Stimulated activated CD4-positive, alpha-beta T cell treated with anti-CD3 and anti-CD28 coated beads, TNF-alpha, amount 100 ng/mL, for 1 hour (primary cell): ENCODE data around the gene POLE3.
"Not testable (repeated sequence)": the region's sequence is repeated elsewhere in the genome, so short reads cannot be mapped to it uniquely, and the experiment has no call there.

Source experiments
- DNase-seq, 3 donors: peaks; one replicate each; pipeline ENCODE4 v3.0.0-alpha.2; 2020; ENCODE audit warnings: low read depth in 3 of 3, low spot score in 1 of 3

The POLE3 gene, protein sequence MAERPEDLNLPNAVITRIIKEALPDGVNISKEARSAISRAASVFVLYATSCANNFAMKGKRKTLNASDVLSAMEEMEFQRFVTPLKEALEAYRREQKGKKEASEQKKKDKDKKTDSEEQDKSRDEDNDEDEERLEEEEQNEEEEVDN

DNA sequence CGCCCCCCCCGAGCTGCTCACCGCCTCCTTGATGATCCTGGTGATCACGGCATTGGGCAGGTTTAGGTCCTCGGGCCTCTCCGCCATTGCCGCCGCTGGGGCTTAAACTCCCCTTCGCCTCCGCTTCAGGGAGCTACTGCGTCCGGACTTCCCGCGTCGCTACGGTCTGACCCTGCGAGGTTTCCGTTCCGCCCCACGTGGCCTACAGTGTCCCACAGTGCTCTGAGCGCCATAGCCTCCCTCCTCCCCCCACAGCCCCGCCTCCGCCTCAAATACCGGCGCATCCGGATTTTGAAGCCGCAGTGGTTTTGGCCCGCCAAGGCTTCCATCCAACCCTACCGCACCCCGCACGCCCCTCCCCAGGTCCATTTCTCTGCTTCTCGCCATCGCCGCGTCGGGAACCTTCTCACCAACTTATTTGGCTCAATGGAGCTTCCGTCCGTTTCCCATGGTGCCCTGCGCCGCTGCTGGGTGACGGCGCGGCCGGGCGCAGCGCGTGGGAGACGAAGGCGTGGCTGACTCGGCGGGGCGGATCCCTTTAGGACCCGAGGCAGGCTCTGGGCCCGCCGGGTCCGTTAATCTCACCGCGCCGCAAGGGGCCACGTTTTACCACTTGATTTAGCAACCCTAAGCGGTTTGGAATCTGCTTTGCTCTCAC is at the start of gene POLE3, which contains the start of gene C9orf43:
Gene POLE3, minus strand, starts transcription at position 469 of the 658 bp plus-strand sequence. Its CDS starts 382 bp downstream, at position 87.
Gene C9orf43, plus strand, starts transcription at position 541 of the 658 bp plus-strand sequence. CDS start 2,747 bp downstream, outside the sequence.
- DNase-seq: peak; percentile 76 to 93 (median 83)

DNA sequence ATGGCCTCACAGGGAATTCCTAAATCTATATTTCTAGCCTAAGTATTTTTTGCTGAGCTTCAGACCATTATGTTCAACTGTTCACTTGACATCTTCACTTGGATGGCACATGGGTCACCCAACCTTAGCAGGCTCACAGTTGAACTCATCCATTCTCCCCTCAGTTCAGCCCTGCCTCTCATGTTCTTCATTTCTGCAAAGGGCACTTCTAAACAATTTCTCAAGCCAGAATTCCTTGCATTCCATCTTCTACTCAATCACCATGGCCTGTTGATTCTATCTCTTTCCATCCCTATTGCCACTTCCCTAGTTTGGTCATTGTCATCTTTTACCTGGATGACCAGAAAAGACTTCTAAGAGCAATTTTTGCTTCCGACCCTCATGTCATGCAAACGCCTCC is 45.8 kb upstream of the POLE3 start:
- DNase-seq: no peak

DNA sequence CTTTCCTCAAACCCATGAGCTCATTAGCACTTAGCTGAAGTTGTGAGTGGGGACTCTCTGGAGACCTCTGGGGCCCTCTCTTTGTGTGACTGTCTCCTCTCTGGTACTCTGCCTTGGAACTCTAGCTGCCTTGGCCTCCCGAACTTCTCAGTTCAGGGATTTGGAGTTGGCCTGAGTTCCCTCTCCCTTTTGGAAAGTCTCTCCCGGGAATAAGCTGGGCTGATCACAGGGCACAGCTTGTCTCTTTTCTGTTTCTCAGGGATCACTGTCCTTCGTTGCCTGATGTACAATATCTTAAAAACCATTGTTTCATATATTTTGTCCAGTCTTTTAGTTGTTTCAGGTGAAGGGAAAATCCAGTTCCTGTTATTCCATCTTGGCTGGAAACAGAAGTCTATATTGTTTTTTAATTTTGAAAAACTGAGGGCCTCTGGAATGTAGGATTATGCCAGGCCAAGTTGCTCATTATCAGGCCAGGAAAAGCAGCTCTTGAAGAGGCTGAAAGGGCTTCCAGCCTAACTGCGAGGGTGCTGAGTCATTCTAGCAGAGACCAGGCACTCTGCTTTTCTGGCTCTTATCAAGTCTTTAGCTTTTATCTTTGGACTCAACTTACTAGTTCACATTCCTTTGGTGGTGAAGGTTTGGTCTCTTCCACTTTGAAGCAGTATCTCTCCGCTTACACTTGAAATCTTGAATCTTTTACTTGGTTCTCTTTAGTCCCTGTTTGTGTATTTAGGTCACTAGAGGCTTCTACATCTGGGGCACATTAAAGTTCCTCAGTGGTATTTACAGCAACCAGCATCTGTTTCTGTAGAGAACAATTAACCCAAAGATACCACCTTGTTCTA is 44.7 kb upstream of the POLE3 start:
- DNase-seq: no peak

DNA sequence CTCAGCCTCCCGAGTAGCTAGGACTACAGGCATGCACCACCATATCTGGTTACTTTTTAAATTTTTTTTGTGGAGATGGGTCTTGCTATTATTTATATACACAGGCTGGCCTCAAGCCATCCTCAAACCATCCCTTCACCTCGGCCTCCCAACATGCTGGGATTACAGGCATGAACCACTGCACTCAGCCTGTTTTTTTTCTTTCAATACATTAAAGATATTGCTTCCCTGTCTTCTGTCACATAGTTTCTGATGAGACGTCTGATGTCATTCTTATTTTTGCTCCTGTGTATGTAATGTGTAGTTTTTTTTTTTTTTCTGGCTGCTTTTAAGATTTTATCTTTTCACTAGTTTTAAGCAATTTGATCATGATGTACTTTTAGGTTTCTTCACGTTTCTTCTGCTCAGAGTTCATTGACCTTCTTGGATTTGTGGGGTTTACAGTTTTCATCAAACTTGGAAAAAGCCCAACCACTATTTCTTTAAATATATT is 41.7 kb upstream of the POLE3 start:
- DNase-seq: no peak

DNA sequence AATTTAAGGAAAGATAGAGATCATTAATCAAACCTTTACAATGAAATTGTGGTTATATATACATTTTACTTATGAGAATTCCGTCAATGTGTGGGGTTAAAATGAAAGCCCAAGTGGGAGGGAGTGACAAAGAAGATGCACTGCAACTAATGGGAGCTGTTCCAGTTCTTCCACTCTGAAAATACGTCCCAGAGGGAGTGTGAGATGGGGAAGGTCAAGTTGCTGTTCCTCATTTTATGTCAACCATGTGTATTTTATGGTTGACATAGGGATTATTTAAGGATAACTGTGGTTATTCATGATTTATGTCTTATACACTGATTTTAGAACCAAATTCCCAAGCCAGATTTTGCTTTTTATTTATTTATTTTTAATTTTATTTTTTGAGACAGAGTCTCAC is 38.9 kb upstream of the POLE3 start:
- DNase-seq: no peak

DNA sequence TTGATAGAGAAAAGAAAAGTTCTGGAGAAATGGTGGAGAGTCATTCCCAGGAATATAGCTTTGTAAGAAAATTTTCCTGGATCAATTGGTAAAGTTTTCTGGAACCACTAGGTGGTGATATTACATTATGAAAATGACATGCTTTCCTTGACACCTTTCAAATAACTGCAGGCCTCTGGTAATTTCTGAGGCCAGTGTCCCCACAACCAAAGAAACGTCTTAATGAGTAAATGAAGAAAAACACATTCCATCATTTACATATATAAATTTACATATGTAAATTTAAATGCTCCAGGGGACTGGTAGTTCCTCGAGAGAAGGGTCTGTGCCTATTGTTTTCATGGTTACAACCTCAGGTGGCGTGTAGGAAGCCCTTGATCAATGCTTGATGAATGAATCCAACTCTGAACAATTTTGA is 35.9 kb upstream of the POLE3 start:
- DNase-seq: no peak

DNA sequence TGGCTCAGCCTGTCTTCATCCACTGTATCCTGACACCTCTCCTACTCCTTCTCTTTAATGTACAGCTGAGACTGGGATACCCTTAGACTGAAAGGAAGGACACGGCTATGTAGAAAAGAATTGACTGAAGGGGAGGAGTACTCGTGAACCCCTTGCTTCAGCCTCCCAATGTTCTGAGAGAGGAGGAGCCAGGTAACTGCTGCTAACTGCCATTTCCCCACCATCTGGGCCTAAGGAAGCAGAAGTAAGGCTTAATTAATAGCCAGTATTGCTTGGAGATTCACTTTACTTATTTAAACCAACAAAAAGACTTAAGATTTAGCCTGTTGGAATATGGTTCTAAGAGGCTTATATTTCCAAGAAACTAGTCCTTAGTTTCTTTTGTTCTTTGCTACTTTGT is 34.3 kb upstream of the POLE3 start:
- DNase-seq: no peak

DNA sequence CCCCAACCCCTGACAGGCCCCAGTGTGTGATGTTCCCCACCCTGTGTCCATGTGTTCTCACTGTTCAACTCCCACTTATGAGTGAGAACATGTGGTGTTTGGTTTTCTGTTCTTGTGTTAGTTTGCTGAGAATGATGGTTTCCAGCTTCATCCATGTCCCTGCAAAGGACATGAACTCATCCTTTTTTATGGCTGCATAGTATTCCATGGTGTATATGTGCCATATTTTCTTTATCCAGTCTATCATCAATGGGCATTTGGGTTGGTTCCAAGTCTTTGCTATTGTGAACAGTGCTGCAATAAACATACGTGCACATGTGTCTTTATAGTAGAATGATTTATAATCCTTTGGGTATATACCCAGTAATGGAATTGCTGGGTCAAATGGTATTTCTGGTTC is 27.2 kb upstream of the POLE3 start:
- DNase-seq: not testable (repeated sequence)

DNA sequence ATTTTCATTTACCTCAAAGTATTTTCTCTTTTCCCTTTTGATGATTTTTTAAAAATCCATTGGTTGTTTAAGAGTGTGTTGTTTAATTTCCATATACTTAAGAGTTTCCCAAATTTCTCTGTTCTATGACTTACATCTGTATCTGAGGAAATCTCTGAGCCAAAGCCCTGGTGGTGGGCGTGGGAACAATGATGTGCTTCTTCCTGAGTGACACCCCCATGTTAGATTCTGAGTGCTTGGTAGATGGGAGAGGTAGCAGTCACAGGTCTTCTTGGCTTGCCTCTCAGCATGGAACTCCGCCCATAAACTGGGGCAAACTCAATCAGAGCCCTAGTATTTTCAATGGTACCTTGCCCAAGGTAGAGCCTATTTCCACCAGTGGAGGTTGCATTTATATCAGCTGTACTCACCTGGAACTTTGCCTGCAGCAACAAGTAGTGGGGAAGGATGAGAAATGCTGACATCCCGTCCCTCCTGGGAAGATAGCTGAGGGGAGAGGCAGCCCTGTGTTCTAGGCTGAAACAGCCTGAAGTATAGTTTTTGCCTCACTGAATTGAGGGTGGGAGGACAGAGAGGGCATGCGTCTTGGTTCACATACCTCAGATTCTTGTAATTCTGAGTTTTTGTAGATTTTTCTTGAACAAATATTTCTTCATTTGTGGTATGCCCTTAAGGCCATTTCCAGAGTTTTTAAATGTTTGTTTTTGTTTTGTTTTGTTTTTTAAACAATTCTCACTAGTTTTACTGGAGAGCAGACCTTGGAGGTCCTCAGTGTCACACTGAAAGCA is 26.4 kb upstream of the POLE3 start:
- no peak for DNase-seq

DNA sequence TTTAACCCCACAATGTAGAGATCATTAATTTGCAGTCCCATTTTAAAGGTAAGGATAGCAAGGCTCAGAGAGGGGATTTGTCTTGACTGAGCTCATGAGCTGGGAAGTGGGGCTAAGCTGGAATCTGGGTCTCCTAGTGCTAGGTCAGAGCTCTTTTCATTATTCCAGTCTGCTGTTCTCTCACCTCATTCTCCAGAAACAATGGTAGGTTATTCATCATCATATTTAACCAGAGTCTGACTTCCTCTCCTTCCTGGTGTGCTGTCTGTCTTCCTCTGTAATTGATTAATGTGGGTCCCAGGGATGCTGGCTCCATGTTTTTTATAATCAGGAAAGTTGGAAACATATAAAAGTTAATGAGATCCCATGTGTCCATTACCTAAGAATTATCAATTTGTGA is 20.7 kb upstream of the POLE3 start:
- no peak for DNase-seq

DNA sequence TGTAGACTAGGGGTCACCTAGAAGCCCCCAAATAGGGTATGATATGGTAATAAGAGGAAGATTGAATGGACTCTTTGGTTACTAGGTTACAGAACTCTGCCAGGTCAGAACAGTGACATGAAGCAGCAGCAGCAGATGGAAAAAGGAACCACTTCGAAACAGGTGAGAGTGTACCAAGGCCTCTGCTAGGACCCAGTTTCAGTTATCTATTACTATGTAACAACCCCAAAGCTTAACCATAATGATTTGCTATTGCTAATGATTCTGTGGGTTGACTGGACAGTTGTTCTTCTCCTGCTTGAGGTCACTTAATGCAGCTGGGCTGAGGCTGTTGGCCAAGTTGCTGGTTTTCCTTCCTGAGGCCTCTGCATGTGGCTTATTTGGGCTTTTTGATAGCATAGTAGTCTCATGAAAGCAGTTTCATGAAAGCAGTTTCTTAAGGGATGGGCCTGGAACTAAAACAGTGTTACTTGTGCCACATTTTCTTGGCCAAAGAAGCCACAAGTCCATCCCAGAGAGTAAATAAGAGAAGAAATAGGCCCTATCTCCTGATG is 17.7 kb upstream of the POLE3 start:
- no peak for DNase-seq

DNA sequence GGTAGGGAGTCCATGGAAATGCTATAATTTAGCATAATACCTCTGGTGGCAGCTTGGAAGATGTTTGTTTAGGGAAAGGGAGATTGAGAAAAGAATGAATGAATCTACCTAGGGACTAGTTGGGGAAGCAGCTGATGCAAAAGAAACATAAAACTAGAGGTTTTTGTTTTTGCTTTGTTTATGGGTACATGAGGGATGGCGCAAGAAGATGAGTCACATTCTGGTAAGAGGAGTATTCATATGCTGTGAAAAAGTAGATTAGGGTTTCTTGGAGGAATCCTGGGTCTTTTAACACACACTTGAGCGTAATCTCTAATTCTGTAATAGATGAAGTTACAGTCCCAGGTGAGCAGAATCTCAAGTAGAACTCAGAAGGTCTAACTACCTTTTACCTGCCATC is 17.2 kb upstream of the POLE3 start:
- no peak for DNase-seq

DNA sequence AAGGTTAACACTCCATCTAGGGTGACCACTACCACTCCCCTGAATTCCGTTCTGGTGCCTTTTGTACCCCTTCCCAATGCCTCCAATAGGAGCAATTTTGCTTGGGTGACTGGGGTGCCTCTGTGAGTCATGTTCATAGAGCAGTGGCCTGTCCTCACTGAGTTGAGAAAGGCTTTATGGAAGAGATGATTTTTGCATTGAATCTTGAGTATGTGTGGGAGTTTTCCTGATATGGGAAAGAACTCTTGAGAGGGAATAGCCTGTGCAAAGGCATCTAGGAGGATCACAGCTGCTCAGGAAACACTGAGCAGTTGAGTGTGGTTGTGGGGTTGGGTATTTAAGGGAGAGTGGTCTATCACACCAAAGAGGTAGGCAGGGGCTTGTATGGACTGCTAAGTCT is 16.2 kb upstream of the POLE3 start:
- DNase-seq: no peak

DNA sequence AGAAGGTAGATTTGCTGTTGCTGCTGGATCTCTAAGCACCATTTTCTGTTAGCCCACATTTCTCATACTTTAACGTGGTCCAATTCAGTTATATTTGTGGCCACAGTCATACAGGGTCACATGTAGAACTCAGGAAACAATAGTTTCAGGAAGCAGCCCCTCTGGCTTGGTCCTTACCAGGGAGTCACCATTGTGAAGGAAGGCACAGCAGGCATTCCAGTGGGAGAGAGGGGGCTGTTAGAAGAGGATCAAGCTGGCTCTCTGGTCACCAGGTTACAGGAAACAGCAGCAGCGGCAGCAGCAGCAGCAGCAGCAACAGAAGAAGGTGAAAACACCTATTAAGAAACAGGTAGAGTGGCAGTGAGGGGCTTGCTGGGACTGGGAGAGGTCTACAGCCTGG is 14.6 kb upstream of the POLE3 start:
- DNase-seq: no peak

DNA sequence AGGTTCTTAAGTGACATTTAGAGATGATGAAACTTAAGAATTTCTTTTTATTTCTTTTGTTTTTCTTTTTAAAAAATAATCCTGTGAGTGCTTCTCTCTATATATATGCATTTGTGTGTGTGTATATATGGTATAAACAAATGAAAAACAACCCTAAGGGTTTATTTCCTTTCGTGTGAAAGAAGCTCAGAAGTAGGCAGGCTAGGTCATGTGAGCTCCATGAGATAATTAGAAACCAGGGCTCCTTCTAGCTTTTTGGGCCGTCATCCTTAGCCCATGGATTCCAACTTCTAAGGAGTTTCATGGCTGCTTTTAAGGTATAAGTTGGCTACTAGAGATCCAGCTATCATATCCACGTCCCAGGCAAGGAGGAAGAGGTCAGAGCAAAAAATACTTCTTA is 11.3 kb upstream of the POLE3 start:
- DNase-seq: no peak

DNA sequence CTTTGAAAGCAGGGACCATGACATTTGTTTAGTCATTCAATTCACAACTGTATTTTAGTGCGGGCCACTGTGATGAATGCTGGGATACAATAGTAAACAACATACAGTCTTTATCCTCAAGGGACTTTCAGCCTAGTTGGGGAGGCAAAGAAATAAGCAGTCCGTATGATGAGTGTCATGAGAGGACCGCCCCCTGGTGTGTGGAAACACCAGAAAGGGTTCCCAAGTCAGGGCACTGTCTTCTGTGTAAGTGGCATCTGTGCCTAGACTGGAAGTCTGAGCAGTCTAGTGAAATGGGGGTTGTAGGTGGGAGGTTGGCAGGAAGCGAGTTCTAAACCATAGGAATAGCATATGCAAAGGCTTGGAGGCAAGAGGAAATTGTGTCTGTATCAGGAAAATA is 6.9 kb upstream of the POLE3 start:
- DNase-seq: no peak

DNA sequence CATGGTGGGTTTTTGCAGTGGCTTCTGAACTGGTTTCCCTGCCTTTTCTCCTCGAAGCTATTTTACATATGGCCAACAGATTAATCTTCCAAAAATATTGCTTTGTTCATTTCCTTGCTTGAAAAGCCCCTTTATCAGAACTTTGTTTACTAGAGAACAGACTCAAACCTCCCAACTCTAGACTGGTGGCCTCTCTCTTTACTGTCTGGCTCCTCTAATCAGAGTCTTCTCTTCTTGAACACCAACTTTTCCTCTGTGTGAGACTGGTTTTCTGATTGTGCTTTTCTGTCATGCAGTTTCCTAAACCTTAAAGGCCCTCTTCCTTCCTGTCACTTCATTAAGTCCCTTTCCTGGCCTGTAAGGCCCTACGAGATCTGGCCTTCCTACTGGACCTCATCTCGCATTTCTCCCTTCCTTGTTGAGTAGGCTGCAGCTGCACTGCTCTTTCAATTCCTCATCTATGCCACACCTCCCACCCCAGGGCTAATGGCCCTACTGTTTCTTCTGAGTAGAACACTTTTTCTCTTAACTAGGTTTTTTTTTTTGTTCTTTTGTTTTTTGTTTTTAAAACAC is 5.8 kb upstream of the POLE3 start:
- no peak for DNase-seq

DNA sequence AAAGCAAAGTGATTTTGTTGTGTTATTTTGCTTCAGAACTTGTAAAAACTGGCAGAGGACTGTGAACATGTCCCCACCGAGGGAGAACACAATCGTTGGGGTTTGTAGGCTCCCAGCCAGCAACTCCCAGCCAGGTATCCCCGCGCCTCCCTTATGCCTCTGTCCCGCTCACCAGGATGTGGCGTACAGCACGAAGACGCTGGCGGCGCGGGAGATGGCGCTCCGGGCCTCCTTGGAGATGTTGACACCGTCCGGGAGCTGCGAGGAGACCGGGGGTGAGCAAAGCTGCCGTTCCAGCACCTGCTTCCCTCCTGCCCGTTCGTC is 630 bp downstream of the POLE3 start:
- DNase-seq: no peak

DNA sequence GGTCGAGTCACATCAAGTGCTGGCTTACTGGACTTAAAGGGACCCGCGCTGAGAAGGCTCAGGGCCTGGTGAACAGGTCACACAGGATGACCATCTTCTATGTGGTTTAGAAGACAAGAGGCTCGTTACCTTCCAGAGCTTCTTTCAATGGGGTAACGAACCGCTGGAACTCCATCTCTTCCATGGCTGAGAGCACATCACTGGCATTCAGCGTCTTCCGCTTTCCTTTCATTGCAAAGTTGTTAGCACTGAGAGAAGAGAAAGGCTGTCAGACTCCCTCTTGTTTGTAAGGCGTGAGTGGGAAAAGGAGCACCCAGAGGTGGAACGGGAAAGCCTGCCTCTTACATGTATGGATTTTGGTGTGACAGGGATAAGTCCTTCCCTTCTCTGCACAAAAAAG is 994 bp downstream of the POLE3 start:
- DNase-seq: no peak

DNA sequence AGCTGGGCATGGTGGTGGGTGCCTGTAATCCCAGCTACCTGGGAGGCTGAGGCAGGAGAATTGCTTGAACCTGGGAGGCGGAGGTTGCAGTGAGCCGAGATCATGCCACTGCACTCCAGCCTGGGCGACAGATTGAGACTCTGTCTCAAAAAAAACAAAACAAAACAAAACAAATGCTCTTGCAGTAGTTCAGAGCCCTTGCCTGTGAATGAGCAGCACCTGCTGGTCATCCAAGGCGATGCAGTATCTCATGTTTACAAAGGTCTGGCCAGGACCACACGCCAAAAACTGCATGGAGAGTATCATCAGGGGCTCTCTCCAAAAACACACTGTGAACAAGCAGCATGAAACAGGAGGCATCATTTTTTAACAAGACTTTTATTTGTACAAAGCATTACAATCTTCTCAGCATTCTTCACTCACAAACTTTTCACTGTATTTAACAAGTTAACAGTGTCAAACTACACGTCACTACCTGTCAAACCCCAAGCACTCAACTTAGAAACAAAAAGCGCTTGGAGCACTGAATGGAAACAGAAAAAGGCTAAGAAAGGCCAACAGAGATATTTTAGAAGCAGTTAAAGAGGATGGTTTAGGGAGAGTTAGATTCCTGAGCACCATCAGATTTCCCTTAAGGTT is 3.5 kb downstream of the POLE3 start:
- peak in 1 of 3 donors; percentile 18 for DNase-seq
